ELF-1 (cell line): ENCODE data around the gene CNN3.

Experiments
- DNase-seq: peaks from one replicate; pipeline ENCODE4 v3.0.0-alpha.2; 2016; ENCODE audit warnings: low read depth, low spot score

Gene CNN3

DNA sequence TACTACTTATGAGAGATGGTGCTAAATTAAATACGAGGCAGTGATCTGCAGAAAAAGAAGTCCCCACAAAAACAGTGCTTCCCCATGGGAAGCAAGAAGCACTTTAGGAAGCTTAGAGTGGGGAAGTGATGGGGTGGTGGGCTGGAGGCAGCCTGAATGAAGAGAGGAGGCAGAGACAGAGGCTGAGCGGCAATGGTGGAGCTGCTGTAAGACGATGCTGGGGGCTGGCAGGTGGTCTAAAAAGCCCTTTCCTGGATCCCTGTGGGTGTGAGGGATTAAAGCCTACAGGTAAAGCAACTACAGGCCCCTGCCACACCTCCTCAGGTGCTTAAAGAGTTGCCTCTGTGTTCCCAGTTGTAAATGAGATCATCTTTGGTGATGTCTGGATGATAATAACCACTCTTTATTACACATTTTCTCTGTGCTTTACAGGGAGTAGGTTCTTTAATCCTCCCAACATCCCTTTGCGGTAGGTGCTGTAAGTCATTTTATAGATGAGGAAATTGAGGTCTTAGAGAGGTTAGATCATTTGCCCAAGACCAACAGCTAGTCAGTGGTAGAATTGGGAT is 39.2 kb downstream of the CNN3 start:
- no peak for DNase-seq

DNA sequence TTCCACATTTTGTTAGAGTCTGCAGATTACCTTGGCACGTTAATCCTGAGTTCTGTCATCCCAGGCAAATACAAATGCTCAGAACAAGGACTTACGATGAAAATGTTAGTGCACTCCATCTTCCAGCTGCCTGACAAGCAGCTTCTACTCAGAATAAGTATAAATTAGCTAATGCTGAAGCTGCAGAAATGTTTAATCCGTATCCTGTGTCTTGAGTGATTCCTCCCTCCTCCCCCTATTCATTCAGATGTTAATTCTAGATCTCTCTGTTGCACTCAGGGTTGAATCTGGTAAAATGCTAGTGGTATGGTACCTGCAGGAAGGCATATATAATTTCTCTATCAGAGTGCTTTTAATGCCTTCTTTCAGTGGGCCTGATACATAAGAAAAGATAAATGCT is 39.8 kb downstream of the CNN3 start:
- no peak for DNase-seq

DNA sequence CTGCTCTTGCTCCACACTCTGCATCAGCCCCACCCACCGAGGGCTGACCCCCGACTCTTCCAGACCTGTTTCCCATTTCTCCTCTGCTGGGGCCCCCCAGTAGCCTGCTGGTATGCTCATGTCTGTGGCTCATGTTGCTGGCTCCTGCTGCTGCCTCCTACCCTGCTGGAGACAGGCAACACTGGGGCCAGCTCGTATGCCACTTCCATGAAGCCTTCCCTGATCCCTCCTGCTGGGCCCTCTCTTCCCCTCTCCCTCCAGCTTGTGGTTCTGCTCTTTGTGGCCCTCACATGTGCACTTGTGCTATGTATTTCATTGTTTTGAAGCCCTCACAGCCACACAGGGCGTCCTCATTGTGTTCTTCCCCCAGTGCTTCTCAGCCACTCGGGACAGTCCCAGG is 40.5 kb downstream of the CNN3 start:
- no peak for DNase-seq

DNA sequence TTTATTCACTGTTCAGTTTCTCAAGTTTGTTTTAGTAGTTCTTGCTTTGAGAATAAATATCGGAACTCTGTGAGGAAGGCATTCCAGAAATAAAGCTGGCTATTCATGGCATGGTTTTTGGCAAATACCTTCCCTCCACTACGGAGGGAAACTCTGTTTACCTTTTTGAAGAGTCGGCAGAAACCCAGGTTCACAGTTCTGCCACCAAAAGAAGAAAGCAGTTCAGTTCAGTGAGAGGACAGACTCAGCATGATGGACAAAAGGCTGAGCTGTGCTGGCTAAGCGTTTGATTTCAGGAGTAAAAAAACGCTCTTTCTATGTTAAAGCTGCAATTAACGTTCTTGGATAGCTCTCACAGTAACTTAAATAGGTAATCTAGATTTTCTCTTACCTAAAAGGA is 42.4 kb downstream of the CNN3 start:
- no peak for DNase-seq

DNA sequence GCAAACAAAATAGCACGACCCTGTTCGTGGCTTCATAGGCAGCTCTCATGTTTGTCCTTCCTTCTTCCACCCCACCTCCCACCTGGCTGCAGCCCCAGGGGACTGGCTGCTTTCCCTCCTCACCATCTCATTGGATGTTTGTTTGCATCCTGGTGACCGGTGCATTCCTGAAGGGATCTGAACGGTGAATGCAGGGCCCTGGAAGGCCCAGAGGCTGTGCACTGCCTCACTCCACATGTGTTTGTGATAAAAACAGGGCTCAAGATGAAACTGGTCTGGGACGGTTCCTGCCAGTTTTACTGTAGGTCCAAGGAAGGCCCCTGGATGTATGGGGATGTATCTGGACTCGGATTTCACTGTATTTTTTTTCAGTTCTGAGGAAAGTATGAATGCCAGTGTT is 42.8 kb downstream of the CNN3 start:
- peak; percentile 97 for DNase-seq

DNA sequence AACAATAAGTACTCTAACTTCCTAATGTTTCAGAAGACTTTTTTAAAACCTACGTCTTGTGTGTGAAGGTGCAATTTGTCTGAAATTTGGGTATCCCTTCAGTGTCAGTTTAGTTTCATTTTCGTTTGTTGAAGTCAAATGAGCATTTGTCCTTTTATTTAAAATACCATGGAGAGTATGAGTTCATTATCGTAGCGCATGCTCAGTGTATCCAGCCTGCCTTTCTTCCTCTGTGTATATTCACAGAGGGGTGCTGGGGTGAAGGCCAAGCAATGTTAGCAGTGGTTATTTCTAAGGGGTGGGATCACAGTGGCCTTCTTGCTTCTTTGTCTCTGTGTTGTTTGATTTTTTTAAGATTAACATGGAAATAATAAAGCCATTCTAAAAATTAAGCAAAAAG is 43.2 kb downstream of the CNN3 start:
- no peak for DNase-seq

DNA sequence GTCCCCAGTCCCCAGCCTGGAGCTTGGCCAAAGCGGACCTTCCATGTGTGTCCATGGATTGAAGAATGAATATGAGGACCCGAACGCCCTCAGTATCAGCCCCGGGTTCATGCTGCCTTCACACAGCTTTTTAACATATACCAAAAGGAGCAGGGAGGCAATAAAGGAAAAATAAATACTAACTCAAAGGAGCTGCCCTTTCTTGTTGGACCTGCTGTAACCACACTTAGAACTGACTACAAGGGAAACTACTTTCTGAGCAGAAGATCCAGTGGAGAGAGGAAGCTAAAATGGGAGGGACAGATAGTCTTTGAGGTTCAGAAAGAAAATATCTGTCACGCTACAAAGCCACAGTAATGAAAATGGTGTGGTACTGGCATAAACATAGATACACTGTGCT is 48.6 kb downstream of the CNN3 start:
- DNase-seq, result no peak

DNA sequence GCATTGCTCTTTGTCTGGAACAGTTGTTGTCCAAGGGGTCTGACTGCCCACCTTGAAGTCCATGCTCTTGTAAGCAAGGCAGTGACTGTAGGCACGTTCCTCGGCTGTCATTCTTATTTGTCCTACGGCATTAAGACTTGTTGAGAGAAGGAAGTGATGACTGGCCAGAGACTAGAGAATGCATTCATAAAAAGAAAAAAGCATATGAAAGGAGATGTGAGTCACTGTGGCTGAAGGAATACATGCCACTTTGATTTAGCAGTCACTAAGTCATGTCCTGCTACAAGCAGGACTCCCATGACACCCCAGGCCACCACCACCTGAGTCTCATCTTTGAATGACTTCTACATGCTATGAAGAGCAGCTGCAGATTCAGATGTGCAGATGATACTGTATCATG is 50.5 kb downstream of the CNN3 start:
- DNase-seq, result no peak

DNA sequence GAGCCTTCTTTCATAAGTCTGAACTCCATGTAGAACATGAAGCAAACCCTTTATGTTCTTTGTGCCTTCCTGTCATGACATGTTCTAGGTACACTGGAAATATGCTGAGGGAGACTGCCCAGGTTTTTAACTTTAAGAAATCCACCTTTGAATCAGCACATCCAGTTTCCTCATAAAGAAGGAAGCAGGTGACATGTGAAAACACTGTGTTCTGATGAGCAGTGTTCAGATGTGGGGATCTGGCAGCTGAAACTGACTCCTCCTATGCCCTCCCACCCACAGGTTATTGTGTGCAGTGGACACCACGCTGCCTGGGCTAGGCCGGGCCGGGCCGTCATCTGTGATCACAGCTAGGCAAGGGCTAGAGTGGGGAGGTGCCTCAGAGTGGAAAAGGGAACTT is 51.1 kb downstream of the CNN3 start:
- DNase-seq, result no peak

DNA sequence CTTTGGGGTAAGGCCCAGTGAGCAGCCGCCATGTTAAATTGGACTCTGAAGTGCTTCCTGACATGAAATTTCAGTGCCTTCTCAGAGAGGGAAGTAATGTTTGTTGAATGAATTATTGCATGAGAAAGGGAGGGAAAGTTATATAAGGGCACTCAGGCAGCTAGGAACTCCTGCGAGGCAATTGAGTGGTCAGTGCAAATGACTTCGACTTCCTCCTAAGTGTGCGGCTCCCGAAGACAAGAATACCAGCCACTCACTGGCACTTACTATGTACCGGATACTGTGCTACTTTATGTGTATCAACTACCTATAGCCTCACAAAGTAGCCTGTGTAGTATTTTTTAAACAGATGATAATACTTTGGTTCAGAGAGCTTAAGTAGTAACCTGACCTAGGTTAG is 52.5 kb downstream of the CNN3 start:
- no peak for DNase-seq

DNA sequence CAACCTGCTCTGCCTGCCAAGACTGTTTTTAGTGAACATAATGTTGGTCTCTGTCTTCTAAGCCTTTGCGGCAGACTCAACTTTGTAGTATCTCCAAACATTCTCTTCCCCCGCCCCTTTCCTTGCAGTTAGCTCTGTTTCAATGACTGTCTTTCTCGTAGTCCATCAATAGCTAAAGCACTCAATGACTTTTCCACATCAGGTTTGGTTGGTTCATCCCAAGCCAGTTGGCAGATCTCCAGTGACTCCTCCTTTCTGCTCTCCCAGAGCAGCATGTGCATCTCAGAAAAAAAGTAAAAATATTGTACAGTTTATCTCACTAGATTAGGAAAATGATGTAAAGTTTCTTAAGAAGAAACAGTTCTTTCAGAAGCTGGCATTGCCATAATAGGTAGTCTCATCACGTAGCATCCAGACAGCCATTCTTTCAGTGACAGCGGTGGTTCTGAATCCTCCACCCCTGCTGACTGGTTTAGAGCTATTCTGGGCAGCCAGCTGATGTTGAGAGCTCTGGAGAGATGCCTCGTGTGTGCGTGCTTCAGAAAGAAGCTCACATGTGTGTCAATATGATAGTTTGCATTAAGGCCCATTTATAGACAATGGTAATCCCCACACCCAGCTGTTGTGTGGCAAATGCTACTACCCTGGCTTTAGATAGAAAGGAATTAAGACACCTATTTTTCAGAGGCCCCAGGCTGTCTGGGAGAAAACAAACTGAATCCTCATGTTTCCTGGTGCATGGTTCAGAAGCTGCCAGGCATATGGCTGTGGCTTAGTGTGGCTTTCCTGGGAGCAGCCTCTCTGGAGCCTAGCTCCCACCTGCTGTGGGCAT is 53.2 kb downstream of the CNN3 start:
- no peak for DNase-seq

DNA sequence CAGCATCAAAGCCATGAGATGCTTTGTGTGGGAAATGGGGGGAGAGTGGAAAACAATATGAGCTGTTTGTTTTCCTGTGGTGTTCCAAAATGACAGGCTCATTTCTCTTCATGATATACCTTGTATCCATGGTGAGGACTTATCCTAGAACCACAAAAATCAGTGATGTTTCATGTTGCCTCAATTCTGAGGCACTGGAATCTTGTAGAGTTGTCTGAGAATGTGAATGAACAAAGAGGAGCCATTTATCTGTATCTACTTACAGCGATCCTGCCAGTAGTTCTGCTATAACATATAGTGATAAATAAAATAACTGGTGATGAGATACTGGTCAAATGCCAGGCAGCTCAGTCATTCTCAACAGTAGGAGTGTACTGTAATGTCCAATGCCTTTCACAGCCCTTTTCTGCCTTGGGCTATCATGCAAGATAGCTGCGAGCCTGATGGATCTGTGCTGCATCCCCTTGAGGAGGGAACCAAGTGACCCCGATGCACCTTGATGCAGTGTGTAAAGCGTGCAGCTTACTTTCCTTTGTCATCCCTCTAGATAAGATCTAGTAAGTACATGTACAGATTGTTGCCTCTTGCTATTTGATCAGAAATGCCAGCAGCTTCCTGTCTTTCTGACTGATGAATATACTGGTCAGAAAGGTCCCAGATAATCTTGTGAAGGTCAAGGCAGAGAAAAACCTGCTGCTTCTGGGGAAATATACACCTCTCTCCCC is 54.0 kb downstream of the CNN3 start:
- no peak for DNase-seq

DNA sequence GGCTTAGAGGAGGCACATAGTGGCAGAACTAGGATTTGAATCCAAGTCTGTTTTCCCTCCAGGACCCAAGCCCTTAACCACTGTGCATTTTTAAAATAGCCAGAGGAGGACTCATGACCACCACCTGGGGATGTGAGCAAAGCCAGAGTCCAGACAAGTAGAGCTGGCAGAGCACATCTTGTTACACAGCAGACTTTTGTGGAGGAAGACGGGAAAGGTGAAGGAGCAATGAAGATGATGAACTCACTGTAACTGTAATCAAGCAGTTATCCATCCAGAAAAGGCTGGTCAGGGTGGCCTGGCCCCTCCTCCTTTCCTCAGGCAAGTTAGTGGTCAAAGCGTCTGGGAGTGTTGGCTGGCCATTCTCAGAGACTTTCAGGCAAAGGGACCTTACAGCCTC is 55.9 kb downstream of the CNN3 start:
- peak; percentile 62 for DNase-seq

DNA sequence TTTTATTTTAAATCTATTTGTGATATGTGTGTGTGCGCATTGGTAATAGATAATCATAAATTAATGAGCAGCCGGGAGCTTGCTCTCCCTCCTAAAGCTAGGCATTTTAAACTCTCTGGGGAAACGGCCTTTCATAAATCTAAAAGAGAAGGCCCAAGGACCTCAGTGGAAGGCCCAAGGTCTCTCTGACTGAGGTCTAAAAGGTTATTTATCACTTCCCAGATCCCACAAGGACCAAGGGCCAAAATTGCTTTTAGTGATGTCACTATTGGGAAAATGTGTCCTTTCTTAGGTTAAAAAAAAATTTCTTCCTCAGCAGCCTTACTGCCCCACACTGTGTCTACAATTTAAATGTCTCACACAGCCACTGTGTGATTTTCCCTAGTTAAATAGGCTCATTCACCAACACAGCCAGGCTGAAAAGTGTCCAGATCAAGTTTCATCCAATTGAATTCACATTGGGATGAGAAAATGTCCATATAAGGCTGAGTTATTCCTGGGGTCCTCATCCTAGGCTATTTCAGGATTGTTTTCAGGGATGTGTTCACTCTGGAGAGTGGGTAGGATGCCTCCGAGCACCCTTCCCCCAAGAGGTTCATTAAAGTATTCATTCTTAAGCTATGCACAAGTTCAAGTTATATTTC is 60.6 kb downstream of the CNN3 start:
- no peak for DNase-seq

DNA sequence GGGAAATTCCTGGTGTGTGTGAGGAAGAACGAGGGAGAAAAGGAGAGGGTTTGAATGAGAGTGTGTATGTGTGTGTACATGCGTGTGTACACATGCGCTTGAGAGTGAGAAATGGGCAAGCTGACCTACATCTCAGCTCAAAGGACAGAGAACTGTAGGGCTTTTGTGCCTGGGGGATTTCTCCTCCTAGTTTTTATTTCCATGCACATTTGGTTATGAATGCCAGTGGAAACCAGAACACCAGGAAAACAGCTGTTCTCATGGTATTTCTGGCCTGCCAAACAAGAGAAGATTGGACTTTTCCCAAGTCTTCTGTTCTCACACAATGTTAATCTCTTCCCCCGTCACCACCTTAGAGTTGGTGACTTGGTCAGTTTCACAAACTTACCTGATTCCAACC is 61.5 kb downstream of the CNN3 start:
- no peak for DNase-seq

DNA sequence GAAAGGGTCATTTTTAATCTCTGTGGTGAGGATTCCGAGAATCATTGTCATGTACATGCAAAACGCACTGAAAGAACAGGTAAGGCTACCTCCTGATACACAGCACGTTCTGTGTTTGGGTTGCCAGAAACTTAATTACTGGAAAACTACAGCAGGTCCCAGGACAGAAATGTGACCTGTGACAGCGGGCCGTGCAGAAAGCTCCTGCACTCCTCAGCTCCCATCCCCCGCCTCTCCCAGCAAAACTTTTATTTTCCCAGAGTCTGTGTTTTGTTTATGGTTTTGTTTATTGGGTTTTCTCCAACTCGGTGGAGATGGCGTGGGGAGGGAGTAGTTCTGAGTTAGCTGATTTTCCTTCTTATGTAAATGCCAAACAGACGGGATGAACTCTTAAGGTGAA is 62.1 kb downstream of the CNN3 start:
- DNase-seq, result peak; percentile 54

DNA sequence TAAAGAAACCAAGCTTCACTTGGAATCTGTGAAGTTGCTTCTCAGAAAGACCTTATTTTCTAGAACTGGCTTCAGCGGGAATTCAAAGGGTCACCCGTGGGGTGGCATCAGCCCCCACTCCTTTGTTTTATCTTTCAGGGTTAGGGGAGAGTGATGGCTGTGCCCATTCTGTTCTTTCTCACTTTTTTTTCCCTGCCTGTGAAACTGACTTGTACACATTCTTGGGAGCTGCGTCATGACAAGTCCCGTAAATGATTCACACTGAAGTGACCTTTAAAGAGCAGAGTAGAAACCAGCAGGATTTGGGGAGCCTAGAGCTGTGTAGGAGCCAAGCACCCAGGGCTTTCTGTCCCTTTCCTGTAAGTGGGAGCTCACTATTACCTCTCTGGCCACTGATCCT is 63.0 kb downstream of the CNN3 start:
- DNase-seq, result peak; percentile 78

DNA sequence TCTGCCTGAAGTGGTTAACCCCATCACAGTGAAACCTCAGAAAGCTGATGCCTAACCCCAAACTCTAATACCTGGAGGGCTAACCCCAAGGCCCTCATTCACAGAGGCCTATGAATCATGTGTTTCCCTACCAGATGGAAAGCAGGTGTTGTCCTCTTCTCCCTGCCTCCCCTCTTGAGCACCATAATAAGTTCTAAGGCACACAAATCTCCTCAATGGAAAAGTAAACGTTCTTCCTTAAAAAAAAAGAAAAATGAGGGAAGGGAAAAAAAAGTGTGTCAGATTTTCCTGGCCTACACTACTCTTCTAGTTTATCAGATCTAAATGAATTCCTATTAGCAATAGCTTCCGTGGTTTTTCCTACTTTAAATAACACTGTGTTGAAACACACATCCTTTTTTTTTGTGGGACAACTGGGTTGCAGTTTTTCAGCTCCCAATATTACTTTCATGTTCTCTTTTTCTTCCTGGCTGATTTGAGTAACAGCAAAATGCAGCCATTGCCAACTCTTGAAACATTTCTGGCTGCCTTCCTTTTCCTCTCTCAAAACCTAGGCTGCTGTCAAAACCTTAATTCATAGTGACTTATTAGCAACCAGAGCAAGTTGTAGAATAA is 63.5 kb downstream of the CNN3 start:
- DNase-seq, result no peak

DNA sequence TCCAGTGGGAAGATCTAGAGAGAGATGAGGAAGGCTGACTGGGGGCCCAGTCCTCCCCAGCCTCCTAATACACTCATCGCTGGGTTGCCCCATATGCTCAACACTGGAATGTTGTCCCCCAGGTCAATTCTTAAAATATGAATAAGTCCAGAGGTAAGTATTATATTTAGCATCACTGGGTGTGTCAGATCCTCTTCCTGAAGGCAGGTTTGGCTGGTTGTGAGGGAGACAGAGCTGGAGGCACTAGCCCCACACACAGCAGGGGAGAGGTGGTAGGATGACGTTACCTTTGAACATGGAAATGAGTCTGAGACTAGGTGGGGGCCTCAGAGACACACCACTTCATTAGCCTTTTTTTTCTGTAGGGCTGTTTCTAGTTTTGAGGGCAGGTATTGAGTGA is 64.2 kb downstream of the CNN3 start:
- DNase-seq, result peak; percentile 42

DNA sequence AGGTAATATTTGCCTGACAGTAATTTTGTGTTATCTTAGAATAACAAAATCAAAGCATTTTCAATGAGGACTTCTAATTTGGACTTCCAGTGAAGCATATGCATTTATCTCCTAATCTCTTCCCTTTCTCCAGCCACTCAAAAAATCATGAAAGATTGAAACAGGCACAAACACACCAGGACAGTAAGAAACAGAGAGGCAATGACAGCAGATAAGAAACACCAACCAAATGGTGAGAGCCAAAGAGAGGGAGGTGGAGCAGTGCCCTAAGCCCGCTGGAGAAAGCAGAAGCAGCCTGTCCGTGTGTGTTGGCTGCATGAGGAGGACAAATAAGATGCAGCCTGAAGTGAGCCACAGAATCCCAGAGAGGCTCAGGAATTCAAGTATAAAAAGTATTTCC is 67.7 kb downstream of the CNN3 start:
- DNase-seq, result no peak

DNA sequence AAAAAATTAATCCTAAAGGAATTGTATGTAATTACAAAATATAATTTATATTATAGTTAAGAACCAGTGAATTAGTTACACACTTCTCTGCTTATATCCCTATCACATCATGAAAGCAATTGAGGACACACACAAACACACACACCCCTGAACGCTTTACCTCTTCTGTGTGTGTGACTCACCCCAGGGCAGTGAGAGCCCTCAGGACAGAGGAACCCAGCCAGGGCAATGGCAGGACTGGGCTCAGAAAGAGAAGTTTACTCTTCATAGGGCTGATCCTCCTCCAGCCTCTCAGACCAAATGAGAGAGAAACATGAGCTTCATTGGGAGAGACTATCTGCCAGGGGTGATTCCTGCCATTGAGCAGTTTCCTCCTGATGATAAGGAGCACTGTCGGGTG is 68.6 kb downstream of the CNN3 start:
- DNase-seq, result no peak

DNA sequence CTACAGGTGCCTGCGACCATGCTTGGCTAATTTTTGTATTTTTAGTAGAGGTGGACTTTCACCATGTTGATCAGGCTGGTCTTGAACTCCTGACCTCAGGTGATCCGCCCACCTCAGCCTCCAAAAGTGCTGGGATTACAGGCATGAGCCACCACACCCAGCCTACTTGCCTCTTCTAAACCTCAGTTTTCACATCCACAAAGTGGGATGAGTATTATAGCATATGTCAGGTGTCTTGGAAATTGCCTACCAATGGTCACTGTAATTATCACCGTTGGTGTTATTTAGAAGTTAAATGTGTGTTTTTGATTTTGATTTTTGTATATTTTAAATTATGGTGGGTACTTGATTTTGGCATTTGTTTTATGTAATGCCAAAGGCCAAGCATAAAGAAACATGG is 70.0 kb downstream of the CNN3 start:
- DNase-seq, result no peak
